ENCODE data around the gene P2RX6. TPM values are rescaled to one million over a fixed set of nuclear protein-coding genes. Genes with fewer than 3 reads are reported as not detected.

P2RX6 gene
- total RNA-seq, 2 experiments from 2014 or later: 0.18 to 0.25 TPM

GRCh38 chr22:20973634-20974286 is 41.2 kb upstream of the P2RX6 start:
- H3K4me1 Mint-ChIP-seq: no peaks in the 10 kb centered on the region
- intact Hi-C loops (cut with DNase I, micrococcal nuclease): no loop called here
- CTCF ChIA-PET: interaction anchor here (1.0 kb wide), 2 partner anchors 41 to 48 kb away, joined by 3 read pairs; partner anchors contain the start of gene P2RX6

GRCh38 chr22:20974336-20974955 is 40.5 kb upstream of the P2RX6 start:
- no peak for ATAC-seq
- ChIA-PET CTCF (interaction anchor here (1.0 kb wide), 1 partner anchor 49 kb away, joined by 3 read pairs; no protein-coding TSS in a partner anchor), POLR2A (interaction anchor here (0.6 kb wide), 1 partner anchor 100 kb away, joined by 4 read pairs; no protein-coding TSS in a partner anchor)
- H3K4me1 Mint-ChIP-seq: peaks cover 5% of the 10 kb centered on the region
- intact Hi-C loops (cut with DNase I, micrococcal nuclease): no loop called here
- DNase-seq: no peak
- H3K27me3 Mint-ChIP-seq: no peaks in the 10 kb centered on the region
- peaks cover 3% of the 10 kb centered on the region for H3K9me3 Mint-ChIP-seq (ENCODE audit: low read depth)
- H3K4me3 Mint-ChIP-seq: no peak overlapping the region
- H3K36me3 Mint-ChIP-seq (ENCODE audit: low read depth): no peaks in the 10 kb centered on the region
- no peak overlapping the region for H3K27ac Mint-ChIP-seq

More at GRCh38 chr22:20973634-20974286, 41.2 kb upstream of the P2RX6 start:
- no peak overlapping the region for H3K4me3 Mint-ChIP-seq
- no peak for ATAC-seq
- POLR2A ChIA-PET: no interaction called here
- H3K36me3 Mint-ChIP-seq (ENCODE audit: low read depth): no peaks in the 10 kb centered on the region
- no peak for DNase-seq
- peaks cover under 1% of the 10 kb centered on the region for H3K9me3 Mint-ChIP-seq (ENCODE audit: low read depth)
- no peaks in the 10 kb centered on the region for H3K27me3 Mint-ChIP-seq
- H3K27ac Mint-ChIP-seq: no peak overlapping the region

GRCh38 chr22:20975541-20976290 is 39.2 kb upstream of the P2RX6 start:
- H3K27me3 Mint-ChIP-seq: no peaks in the 10 kb centered on the region
- no peaks in the 10 kb centered on the region for H3K36me3 Mint-ChIP-seq (ENCODE audit: low read depth)
- H3K4me1 Mint-ChIP-seq: peaks cover 18% of the 10 kb centered on the region
- CTCF ChIA-PET: interaction anchor here (0.5 kb wide), 1 partner anchor 56 kb away, joined by 3 read pairs; no protein-coding TSS in a partner anchor
- ATAC-seq (no peak), DNase-seq (no peak)
- no peak overlapping the region for H3K4me3 Mint-ChIP-seq
- POLR2A ChIA-PET: interaction anchor here (0.7 kb wide), 1 partner anchor 39 kb away, joined by 3 read pairs; no protein-coding TSS in a partner anchor
- H3K27ac Mint-ChIP-seq: no peak overlapping the region
- intact Hi-C loops (cut with DNase I, micrococcal nuclease): no loop called here
- H3K9me3 Mint-ChIP-seq (ENCODE audit: low read depth): peaks cover 3% of the 10 kb centered on the region

- H3K27ac Mint-ChIP-seq: no peak overlapping the region
- H3K4me3 Mint-ChIP-seq: no peak overlapping the region
- no peaks in the 10 kb centered on the region for H3K36me3 Mint-ChIP-seq (ENCODE audit: low read depth)
- ChIA-PET POLR2A (no interaction called here), CTCF (interaction anchor here (0.5 kb wide), 1 partner anchor 57 kb away, joined by 3 read pairs; no protein-coding TSS in a partner anchor)
- H3K27me3 Mint-ChIP-seq: no peaks in the 10 kb centered on the region
- intact Hi-C loops (cut with DNase I, micrococcal nuclease): no loop called here
- no peak for ATAC-seq
- H3K4me1 Mint-ChIP-seq: peaks cover 25% of the 10 kb centered on the region
- H3K9me3 Mint-ChIP-seq (ENCODE audit: low read depth): peaks cover 3% of the 10 kb centered on the region
- no peak for DNase-seq
These were observed 38.6 kb upstream of the P2RX6 start for GRCh38 chr22:20976291-20976877.

GRCh38 chr22:20977019-20977418 is 37.9 kb upstream of the P2RX6 start:
- no peaks in the 10 kb centered on the region for H3K27me3 Mint-ChIP-seq
- ChIA-PET POLR2A (no interaction called here), CTCF (no interaction called here)
- no peaks in the 10 kb centered on the region for H3K36me3 Mint-ChIP-seq (ENCODE audit: low read depth)
- DNase-seq: no peak
- no peak overlapping the region for H3K4me3 Mint-ChIP-seq
- peaks cover 27% of the 10 kb centered on the region for H3K4me1 Mint-ChIP-seq
- no peak for ATAC-seq
- H3K9me3 Mint-ChIP-seq (ENCODE audit: low read depth): peaks cover 3% of the 10 kb centered on the region
- no peak overlapping the region for H3K27ac Mint-ChIP-seq
- intact Hi-C loops (cut with DNase I, micrococcal nuclease): no loop called here

- intact Hi-C loops (cut with DNase I, micrococcal nuclease): no loop called here
- H3K4me3 Mint-ChIP-seq: no peak overlapping the region
These were observed 37.3 kb upstream of the P2RX6 start for GRCh38 chr22:20977516-20978170.

GRCh38 chr22:20978419-20978818 is 36.5 kb upstream of the P2RX6 start:
- POLR2A ChIA-PET: no interaction called here
- Mint-ChIP-seq H3K4me1 (peaks cover 33% of the 10 kb centered on the region), H3K4me3 (no peak overlapping the region), H3K27ac (no peak overlapping the region), H3K27me3 (no peaks in the 10 kb centered on the region), H3K36me3 (ENCODE audit: low read depth) (no peaks in the 10 kb centered on the region), H3K9me3 (ENCODE audit: low read depth) (peaks cover 3% of the 10 kb centered on the region)
- CTCF ChIA-PET: interaction anchor here (1.0 kb wide), 1 partner anchor 61 kb away, joined by 3 read pairs; the partner anchor contains the start of gene CRKL
- no peak for ATAC-seq
- no peak for DNase-seq
- intact Hi-C loops (cut with DNase I, micrococcal nuclease): no loop called here

More at GRCh38 chr22:20977516-20978170, 37.3 kb upstream of the P2RX6 start:
- ChIA-PET POLR2A (no interaction called here), CTCF (interaction anchor here (1.0 kb wide), 1 partner anchor 60 kb away, joined by 3 read pairs; the partner anchor contains the start of gene CRKL)
- H3K27ac Mint-ChIP-seq: no peak overlapping the region
- no peak for DNase-seq
- H3K9me3 Mint-ChIP-seq (ENCODE audit: low read depth): peaks cover 3% of the 10 kb centered on the region
- no peaks in the 10 kb centered on the region for H3K27me3 Mint-ChIP-seq
- no peaks in the 10 kb centered on the region for H3K36me3 Mint-ChIP-seq (ENCODE audit: low read depth)
- peaks cover 28% of the 10 kb centered on the region for H3K4me1 Mint-ChIP-seq
- ATAC-seq: no peak

- ChIA-PET CTCF (no interaction called here), POLR2A (interaction anchor here (0.8 kb wide), 1 partner anchor 12 kb away, joined by 3 read pairs; no protein-coding TSS in a partner anchor)
- H3K36me3 Mint-ChIP-seq (ENCODE audit: low read depth): peaks cover 8% of the 10 kb centered on the region
- H3K9me3 Mint-ChIP-seq (ENCODE audit: low read depth): peaks cover 3% of the 10 kb centered on the region
- H3K4me1 Mint-ChIP-seq: peaks cover 40% of the 10 kb centered on the region
- intact Hi-C loops (cut with DNase I, micrococcal nuclease): loop anchor here in 1 of 2 experiments (1.0 kb wide), 1 partner anchor 121 kb away; the partner anchor contains the start of gene PI4KA
- H3K27ac Mint-ChIP-seq: peak overlapping the region; percentile 78
- ATAC-seq (peak; percentile 82), DNase-seq (peak; percentile 86)
- peak overlapping the region; percentile 63 for H3K4me3 Mint-ChIP-seq
- H3K27me3 Mint-ChIP-seq: no peaks in the 10 kb centered on the region
These were observed 35.6 kb upstream of the P2RX6 start for GRCh38 chr22:20979243-20979809.

- Mint-ChIP-seq H3K4me1 (peaks cover 40% of the 10 kb centered on the region), H3K27me3 (no peaks in the 10 kb centered on the region), H3K4me3 (peak overlapping the region; percentile 26), H3K9me3 (ENCODE audit: low read depth) (peaks cover 3% of the 10 kb centered on the region), H3K27ac (no peak overlapping the region), H3K36me3 (ENCODE audit: low read depth) (peaks cover 8% of the 10 kb centered on the region)
- ATAC-seq (no peak), DNase-seq (no peak)
- POLR2A ChIA-PET: interaction anchor here (0.8 kb wide), 1 partner anchor 11 kb away, joined by 3 read pairs; no protein-coding TSS in a partner anchor
- intact Hi-C loops (cut with DNase I, micrococcal nuclease): loop anchor here (1.0 to 2.0 kb wide), 2 partner anchors 21 to 122 kb away; partner anchors contain the start of gene PI4KA (in 1 of the 2)
- CTCF ChIA-PET: no interaction called here
These were observed 35.0 kb upstream of the P2RX6 start for GRCh38 chr22:20979940-20980453.

GRCh38 chr22:20980523-20980922 is 34.4 kb upstream of the P2RX6 start:
- CTCF ChIA-PET: interaction anchor here (2.2 kb wide), 1 partner anchor 19 kb away, joined by 10 read pairs; no protein-coding TSS in a partner anchor
- Mint-ChIP-seq H3K4me1 (peaks cover 40% of the 10 kb centered on the region), H3K36me3 (ENCODE audit: low read depth) (peaks cover 8% of the 10 kb centered on the region), H3K27me3 (no peaks in the 10 kb centered on the region), H3K4me3 (peak overlapping the region; percentile 98), H3K27ac (peak overlapping the region; percentile 92), H3K9me3 (ENCODE audit: low read depth) (peaks cover 3% of the 10 kb centered on the region)
- DNase-seq (no peak), ATAC-seq (no peak)
- intact Hi-C loops (cut with DNase I, micrococcal nuclease): loop anchor here in 1 of 2 experiments (2.0 kb wide), 1 partner anchor 20 kb away; no protein-coding TSS in a partner anchor
- POLR2A ChIA-PET: interaction anchor here (0.6 kb wide), 1 partner anchor 8 kb away, joined by 6 read pairs; no protein-coding TSS in a partner anchor

Data from activated CD4-positive, alpha-beta T cell treated with anti-CD3 and anti-CD28 coated beads for 36 hours (primary cell).